Measurements from ENCODE around the gene PRSS1. TPM values are rescaled to one million over a fixed set of nuclear protein-coding genes. Genes with fewer than 3 reads are reported as not detected.

Gene PRSS1
- total and polyA plus RNA-seq, 2 of the 8 experiments (the other 6 are each of a cell fraction or from before 2014, with no cell fraction given) = 0.09 TPM; not detected in 1

DNA sequence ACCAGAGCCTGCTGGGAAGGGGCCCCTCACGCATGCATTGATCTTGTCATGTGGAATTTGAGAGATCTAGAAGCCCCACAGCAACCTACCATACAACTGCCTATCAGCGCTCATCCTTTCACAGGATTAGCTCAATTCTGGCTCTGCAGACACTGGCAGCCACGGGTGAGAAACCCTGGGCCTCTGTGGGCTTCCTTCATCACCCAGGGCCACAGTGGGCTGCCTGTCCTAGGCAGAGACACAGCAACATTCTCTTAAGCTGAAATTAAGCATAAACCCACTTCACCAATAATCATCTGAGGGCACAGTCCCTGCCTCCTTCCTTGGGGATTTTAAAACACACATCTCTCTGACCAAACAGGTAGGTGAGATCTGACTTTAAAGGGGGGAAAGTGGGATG is 18.2 kb downstream of the PRSS1 start (continued):
- TF ChIP-seq, protein P1, sequence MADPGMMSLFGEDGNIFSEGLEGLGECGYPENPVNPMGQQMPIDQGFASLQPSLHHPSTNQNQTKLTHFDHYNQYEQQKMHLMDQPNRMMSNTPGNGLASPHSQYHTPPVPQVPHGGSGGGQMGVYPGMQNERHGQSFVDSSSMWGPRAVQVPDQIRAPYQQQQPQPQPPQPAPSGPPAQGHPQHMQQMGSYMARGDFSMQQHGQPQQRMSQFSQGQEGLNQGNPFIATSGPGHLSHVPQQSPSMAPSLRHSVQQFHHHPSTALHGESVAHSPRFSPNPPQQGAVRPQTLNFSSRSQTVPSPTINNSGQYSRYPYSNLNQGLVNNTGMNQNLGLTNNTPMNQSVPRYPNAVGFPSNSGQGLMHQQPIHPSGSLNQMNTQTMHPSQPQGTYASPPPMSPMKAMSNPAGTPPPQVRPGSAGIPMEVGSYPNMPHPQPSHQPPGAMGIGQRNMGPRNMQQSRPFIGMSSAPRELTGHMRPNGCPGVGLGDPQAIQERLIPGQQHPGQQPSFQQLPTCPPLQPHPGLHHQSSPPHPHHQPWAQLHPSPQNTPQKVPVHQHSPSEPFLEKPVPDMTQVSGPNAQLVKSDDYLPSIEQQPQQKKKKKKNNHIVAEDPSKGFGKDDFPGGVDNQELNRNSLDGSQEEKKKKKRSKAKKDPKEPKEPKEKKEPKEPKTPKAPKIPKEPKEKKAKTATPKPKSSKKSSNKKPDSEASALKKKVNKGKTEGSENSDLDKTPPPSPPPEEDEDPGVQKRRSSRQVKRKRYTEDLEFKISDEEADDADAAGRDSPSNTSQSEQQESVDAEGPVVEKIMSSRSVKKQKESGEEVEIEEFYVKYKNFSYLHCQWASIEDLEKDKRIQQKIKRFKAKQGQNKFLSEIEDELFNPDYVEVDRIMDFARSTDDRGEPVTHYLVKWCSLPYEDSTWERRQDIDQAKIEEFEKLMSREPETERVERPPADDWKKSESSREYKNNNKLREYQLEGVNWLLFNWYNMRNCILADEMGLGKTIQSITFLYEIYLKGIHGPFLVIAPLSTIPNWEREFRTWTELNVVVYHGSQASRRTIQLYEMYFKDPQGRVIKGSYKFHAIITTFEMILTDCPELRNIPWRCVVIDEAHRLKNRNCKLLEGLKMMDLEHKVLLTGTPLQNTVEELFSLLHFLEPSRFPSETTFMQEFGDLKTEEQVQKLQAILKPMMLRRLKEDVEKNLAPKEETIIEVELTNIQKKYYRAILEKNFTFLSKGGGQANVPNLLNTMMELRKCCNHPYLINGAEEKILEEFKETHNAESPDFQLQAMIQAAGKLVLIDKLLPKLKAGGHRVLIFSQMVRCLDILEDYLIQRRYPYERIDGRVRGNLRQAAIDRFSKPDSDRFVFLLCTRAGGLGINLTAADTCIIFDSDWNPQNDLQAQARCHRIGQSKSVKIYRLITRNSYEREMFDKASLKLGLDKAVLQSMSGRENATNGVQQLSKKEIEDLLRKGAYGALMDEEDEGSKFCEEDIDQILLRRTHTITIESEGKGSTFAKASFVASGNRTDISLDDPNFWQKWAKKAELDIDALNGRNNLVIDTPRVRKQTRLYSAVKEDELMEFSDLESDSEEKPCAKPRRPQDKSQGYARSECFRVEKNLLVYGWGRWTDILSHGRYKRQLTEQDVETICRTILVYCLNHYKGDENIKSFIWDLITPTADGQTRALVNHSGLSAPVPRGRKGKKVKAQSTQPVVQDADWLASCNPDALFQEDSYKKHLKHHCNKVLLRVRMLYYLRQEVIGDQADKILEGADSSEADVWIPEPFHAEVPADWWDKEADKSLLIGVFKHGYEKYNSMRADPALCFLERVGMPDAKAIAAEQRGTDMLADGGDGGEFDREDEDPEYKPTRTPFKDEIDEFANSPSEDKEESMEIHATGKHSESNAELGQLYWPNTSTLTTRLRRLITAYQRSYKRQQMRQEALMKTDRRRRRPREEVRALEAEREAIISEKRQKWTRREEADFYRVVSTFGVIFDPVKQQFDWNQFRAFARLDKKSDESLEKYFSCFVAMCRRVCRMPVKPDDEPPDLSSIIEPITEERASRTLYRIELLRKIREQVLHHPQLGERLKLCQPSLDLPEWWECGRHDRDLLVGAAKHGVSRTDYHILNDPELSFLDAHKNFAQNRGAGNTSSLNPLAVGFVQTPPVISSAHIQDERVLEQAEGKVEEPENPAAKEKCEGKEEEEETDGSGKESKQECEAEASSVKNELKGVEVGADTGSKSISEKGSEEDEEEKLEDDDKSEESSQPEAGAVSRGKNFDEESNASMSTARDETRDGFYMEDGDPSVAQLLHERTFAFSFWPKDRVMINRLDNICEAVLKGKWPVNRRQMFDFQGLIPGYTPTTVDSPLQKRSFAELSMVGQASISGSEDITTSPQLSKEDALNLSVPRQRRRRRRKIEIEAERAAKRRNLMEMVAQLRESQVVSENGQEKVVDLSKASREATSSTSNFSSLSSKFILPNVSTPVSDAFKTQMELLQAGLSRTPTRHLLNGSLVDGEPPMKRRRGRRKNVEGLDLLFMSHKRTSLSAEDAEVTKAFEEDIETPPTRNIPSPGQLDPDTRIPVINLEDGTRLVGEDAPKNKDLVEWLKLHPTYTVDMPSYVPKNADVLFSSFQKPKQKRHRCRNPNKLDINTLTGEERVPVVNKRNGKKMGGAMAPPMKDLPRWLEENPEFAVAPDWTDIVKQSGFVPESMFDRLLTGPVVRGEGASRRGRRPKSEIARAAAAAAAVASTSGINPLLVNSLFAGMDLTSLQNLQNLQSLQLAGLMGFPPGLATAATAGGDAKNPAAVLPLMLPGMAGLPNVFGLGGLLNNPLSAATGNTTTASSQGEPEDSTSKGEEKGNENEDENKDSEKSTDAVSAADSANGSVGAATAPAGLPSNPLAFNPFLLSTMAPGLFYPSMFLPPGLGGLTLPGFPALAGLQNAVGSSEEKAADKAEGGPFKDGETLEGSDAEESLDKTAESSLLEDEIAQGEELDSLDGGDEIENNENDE (IDR thresholded peaks at IDR 0.05; ENCODE audit: insufficient replicate concordance, low read length) = no peak

All from H1 (cell line).